ENCODE measurements around the gene ISG15.

Gene ISG15

GRCh38 chr1:1062348-1063163, 49.3 kb downstream of the ISG15 start:
- no peak for DNase-seq (ENCODE audit: low read depth in 1 of 2, low spot score in 1 of 2)
- in situ Hi-C loops (cut with HindIII; ENCODE audit: low pct_unique_long_range_greater_than_20kb, low sequenced_read_pairs) = no loop called here
- no peak for TF ChIP-seq JUND (IDR thresholded peaks at IDR 0.05; ENCODE audit: low read depth)

- DNase-seq (ENCODE audit: low read depth in 1 of 2, low spot score in 1 of 2) = no peak
- TF ChIP-seq JUND (IDR thresholded peaks at IDR 0.05; ENCODE audit: low read depth) = no peak
- in situ Hi-C loops (cut with HindIII; ENCODE audit: low pct_unique_long_range_greater_than_20kb, low sequenced_read_pairs) = no loop called here
Observed at GRCh38 chr1:1063261-1063944, 50.1 kb downstream of the ISG15 start.

Measured in T47D (cell line).